Activated T-cell treated with anti-CD3 and anti-CD28 coated beads, Interleukin-2, amount 50 U/mL, for 72 hours (primary cell): ENCODE data around the gene SMIM10L1. TPM values are rescaled to one million over a fixed set of nuclear protein-coding genes. Genes with fewer than 3 reads are reported as not detected.

Experiments used
- total RNA-seq, 2 donors: library from RNA; stranded (reverse); gene quantifications; one replicate each; pipeline ENCODE4 v1.2.3, GENCODE V29; 2022

The SMIM10L1 gene
- total RNA-seq, 2 donors from 2014 or later: 10.1 to 10.9 TPM

Other genes with a start within 250 kb of the SMIM10L1 start
- not detected for gene PRH2, start 242.0 kb upstream of the SMIM10L1 start, total RNA-seq
- 1 to 10 TPM; 1.2 to 1.9 TPM for gene TAS2R14, start 231.9 kb upstream of the SMIM10L1 start, total RNA-seq
- gene TAS2R50, start 184.3 kb upstream of the SMIM10L1 start, total RNA-seq: 1 to 10 TPM in 1 of 2 donors, under 1 TPM in 1; 0.90 to 1.2 TPM
- 1 to 10 TPM; 1.3 to 2.1 TPM for gene TAS2R20, start 172.9 kb upstream of the SMIM10L1 start, total RNA-seq
- gene TAS2R19, start 148.6 kb upstream of the SMIM10L1 start, total RNA-seq: 1 to 10 TPM; 2.1 to 3.5 TPM
- gene TAS2R31, start 139.8 kb upstream of the SMIM10L1 start, total RNA-seq: 1 to 10 TPM; 1.9 to 2.9 TPM
- gene TAS2R46, start 108.9 kb upstream of the SMIM10L1 start, total RNA-seq: under 1 TPM; 0.72 TPM
- under 1 TPM; 0.48 to 0.97 TPM for gene TAS2R43, start 78.9 kb upstream of the SMIM10L1 start, total RNA-seq
- 1 to 10 TPM; 2.3 to 2.8 TPM for gene TAS2R30, start 36.5 kb upstream of the SMIM10L1 start, total RNA-seq
- not detected for gene TAS2R42, start 15.7 kb downstream of the SMIM10L1 start, total RNA-seq
- not detected for gene PRB3, start 98.5 kb downstream of the SMIM10L1 start, total RNA-seq
- gene PRB4, start 139.2 kb downstream of the SMIM10L1 start, total RNA-seq: not detected
- not detected for gene PRB2, start 224.4 kb downstream of the SMIM10L1 start, total RNA-seq